HepG2 (cell line): ENCODE results near the gene PLAA. TPM values are rescaled to one million over a fixed set of nuclear protein-coding genes. Genes with fewer than 3 reads are reported as not detected.

ENCODE experiments used
- ATRX ChIP-seq: sonication (generic); formaldehyde crosslinking; IDR thresholded peaks from 2 replicates; pipeline ENCODE4 v1.4.0; 2020; ENCODE audit warnings: missing genetic modification reagents, borderline replicate concordance
- BRD4 ChIP-seq: sonication (generic); formaldehyde crosslinking; IDR thresholded peaks from 2 replicates; pipeline ENCODE4 v1.4.0; 2020; ENCODE audit warnings: missing genetic modification reagents
- CAMTA2 ChIP-seq: sonication (generic); formaldehyde crosslinking; IDR thresholded peaks from 2 replicates; pipeline ENCODE4 v1.4.0; 2020; ENCODE audit warnings: mild to moderate bottlenecking, missing genetic modification reagents, borderline replicate concordance
- DMAP1 ChIP-seq: IDR thresholded peaks from 2 replicates; pipeline ENCODE4 v1.6.1; 2016
- ELF1 ChIP-seq: sonication (generic); formaldehyde crosslinking; IDR thresholded peaks from 2 replicates; pipeline ENCODE4 v1.4.0; 2020; ENCODE audit warnings: missing genetic modification reagents
- HNF4A ChIP-seq: sonication (generic); formaldehyde crosslinking; IDR thresholded peaks from 2 replicates; pipeline ENCODE4 v1.4.0; 2020; ENCODE audit warnings: missing genetic modification reagents
- MXI1 ChIP-seq: IDR thresholded peaks from 3 replicates; pipeline ENCODE4 v1.6.1; 2012; ENCODE audit warnings: low read depth, low read length, inconsistent platforms, borderline replicate concordance
- NKX3-1 ChIP-seq: sonication (generic); formaldehyde crosslinking; IDR thresholded peaks from 2 replicates; pipeline ENCODE4 v1.5.0; 2020; ENCODE audit warnings: missing genetic modification reagents
- PHF20 ChIP-seq: sonication (generic); formaldehyde crosslinking; IDR thresholded peaks from 2 replicates; pipeline ENCODE4 v1.5.0; 2020; ENCODE audit warnings: mild to moderate bottlenecking, missing genetic modification reagents
- SNAPC2 ChIP-seq: sonication (generic); formaldehyde crosslinking; IDR thresholded peaks from 2 replicates; pipeline ENCODE4 v1.8.1; 2022; ENCODE audit warnings: mild to moderate bottlenecking, missing genetic modification reagents
- SP4 ChIP-seq: sonication (generic); formaldehyde crosslinking; IDR thresholded peaks from 2 replicates; pipeline ENCODE4 v1.8.1; 2023; ENCODE audit warnings: mild to moderate bottlenecking, missing genetic modification reagents
- ZNF296 ChIP-seq: sonication (generic); formaldehyde crosslinking; conservative IDR thresholded peaks from 2 replicates; pipeline ENCODE4 v1.5.0; 2020; ENCODE audit warnings: mild to moderate bottlenecking, missing genetic modification reagents
- ZNF3 ChIP-seq: IDR thresholded peaks from 2 replicates; pipeline ENCODE4 v1.7.0; 2017; ENCODE audit warnings: inconsistent platforms
- ZNF558 ChIP-seq: sonication (generic); formaldehyde crosslinking; IDR thresholded peaks from 2 replicates; pipeline ENCODE4 v1.9.0; 2022; ENCODE audit warnings: mild to moderate bottlenecking, missing genetic modification reagents, borderline replicate concordance
- ZNF609 ChIP-seq: sonication (generic); formaldehyde crosslinking; IDR thresholded peaks from 2 replicates; pipeline ENCODE4 v1.4.0; 2020; ENCODE audit warnings: mild to moderate bottlenecking, missing genetic modification reagents, borderline replicate concordance
- ZNF790 ChIP-seq: sonication (generic); formaldehyde crosslinking; IDR thresholded peaks from 2 replicates; pipeline ENCODE4 v1.8.0; 2022; ENCODE audit warnings: missing genetic modification reagents, mild to moderate bottlenecking, borderline replicate concordance
- ZNF879 ChIP-seq: sonication (generic); formaldehyde crosslinking; IDR thresholded peaks from 2 replicates; pipeline ENCODE4 v1.8.1; 2023; ENCODE audit warnings: missing genetic modification reagents
- polyA plus RNA-seq, 8 experiments: library from polyadenylated mRNA; depleted of rRNA in 3 of 8; stranded (reverse) in 7 of 8; unstranded in 1 of 8; fragments of >200 nt; fragmentation: Illumina TruSeq in 4 of 8; extraction: Trizol in 4 of 8; gene quantifications; 2 replicates each; pipeline versions ENCODE4 v1.2.1 to v1.2.3, GENCODE V29; 2011 to 2016; ENCODE audit warnings: low read depth in 4 of 8, missing spikeins in 1 of 8, mixed read lengths in 1 of 8; ENCODE audit not compliant: insufficient read depth in 1 of 8
- total RNA-seq, 5 experiments: library from RNA; depleted of rRNA; stranded (reverse); fragments of >200 nt; fragmentation: Illumina TruSeq; extraction: Trizol; gene quantifications; 2 replicates each; pipeline ENCODE4 v1.2.3, GENCODE V29; 2016; ENCODE audit warnings: low read depth in 1 of 5
- TF ChIP-seq, protein P1 (sequence below): sonication (generic); formaldehyde crosslinking; IDR thresholded peaks from 2 replicates; pipeline ENCODE4 v1.8.0; 2023; ENCODE audit warnings: mild to moderate bottlenecking, missing genetic modification reagents
- TF ChIP-seq, protein P2 (sequence below): sonication (generic); formaldehyde crosslinking; IDR thresholded peaks from 2 replicates; pipeline ENCODE4 v1.8.0; 2022; ENCODE audit warnings: missing genetic modification reagents, low read depth, mild to moderate bottlenecking, borderline replicate concordance
- TF ChIP-seq, protein P3 (sequence below): sonication (generic); formaldehyde crosslinking; IDR thresholded peaks from 2 replicates; pipeline ENCODE4 v1.4.0; 2020; ENCODE audit warnings: missing genetic modification reagents, mild to moderate bottlenecking, borderline replicate concordance
- TF ChIP-seq, protein P4 (sequence below): sonication (generic); formaldehyde crosslinking; IDR thresholded peaks from 2 replicates; pipeline ENCODE4 v1.8.1; 2023; ENCODE audit warnings: missing genetic modification reagents, mild to moderate bottlenecking, borderline replicate concordance

PLAA gene
- total and polyA plus RNA-seq, 2 of the 13 experiments (the other 11 are each of a cell fraction or from before 2014, with no cell fraction given) = 5.8 to 22.9 TPM

DNA sequence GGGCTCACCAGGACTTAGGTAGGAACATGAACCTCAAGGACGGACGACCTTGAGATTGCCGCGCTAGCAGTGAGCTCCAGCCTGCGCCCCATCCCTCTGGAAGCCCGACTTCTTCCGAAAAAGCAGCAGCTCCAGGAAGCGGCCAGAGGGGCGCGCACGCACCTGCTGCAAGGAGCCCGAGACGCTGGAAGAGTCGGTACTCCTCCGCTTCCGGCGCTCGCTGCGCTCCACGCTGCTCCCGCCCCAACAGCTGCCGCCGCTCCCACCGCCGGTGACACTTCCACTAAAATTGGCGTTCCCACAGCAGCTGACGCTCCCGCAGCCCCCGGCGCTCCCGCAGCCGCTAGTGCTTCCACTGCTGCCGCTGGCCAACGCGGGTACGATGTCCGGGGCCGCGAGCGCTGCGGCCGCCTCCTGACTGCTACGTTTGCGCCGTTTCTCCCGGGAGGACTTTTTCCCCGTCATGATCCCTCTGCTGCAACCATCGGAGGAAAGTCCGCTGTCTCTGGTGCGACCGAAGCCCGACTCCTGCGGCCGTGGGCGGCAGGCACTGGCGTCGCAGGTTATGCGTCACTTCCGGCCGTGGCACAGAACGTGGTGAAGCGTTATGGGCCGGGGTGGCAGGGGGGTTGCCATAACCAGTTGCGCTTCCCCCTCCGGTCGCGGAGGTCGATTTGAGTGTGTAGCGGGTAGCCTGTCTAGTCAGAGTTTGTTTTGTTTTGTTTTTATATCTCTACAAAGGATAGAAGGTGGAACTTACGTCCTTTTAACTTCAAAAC is 54.6 kb downstream of the PLAA start, which contains the start of gene CAAP1 (continued):
- TF ChIP-seq, protein P1, sequence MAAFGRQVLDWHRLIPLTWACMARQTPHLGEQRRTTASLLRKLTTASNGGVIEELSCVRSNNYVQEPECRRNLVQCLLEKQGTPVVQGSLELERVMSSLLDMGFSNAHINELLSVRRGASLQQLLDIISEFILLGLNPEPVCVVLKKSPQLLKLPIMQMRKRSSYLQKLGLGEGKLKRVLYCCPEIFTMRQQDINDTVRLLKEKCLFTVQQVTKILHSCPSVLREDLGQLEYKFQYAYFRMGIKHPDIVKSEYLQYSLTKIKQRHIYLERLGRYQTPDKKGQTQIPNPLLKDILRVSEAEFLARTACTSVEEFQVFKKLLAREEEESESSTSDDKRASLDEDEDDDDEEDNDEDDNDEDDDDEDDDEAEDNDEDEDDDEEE (CRISPR knock-in tag) = no peak
- TF ChIP-seq NKX3-1 (peak; percentile 30; the same call in 1 of the 2 replicates), ELF1 (CRISPR knock-in tag) (peak; percentile 71), ZNF609 (CRISPR knock-in tag) (0 out of 2 replicates have a peak, but pooled peaks have one; percentile 61), ZNF790 (0 out of 2 replicates have a peak, but pooled peaks have one; percentile 39), ATRX (CRISPR knock-in tag) (no peak), DMAP1 (CRISPR knock-in tag) (peak; percentile 98), MXI1 (peak; percentile 81; the same call in 1 of the 3 replicates), BRD4 (CRISPR knock-in tag) (peak; percentile 92), HNF4A (CRISPR knock-in tag) (no peak; the same call in 1 of the 2 replicates), ZNF558 (no peak), PHF20 (CRISPR knock-in tag) (peak; percentile 97), SP4 (CRISPR knock-in tag) (peak; percentile 85), ZNF879 (CRISPR knock-in tag) (peak; percentile 94), ZNF3 (peak; percentile 29; the same call in 1 of the 2 replicates), CAMTA2 (peak; percentile 59; the same call in 1 of the 2 replicates), SNAPC2 (CRISPR knock-in tag) (peak; percentile 79), ZNF296 (CRISPR knock-in tag) (no peak)
- TF ChIP-seq, protein P2, sequence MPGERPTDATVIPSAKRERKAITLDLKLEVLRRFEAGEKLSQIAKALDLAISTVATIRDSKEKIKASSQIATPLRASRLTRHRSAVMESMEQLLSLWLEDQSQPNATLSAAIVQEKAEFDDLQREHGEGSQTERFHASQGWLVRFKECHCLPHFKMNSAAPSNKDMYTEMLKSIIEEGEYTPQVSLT = no peak; the same call in 1 of the 2 replicates
- TF ChIP-seq, protein P3, sequence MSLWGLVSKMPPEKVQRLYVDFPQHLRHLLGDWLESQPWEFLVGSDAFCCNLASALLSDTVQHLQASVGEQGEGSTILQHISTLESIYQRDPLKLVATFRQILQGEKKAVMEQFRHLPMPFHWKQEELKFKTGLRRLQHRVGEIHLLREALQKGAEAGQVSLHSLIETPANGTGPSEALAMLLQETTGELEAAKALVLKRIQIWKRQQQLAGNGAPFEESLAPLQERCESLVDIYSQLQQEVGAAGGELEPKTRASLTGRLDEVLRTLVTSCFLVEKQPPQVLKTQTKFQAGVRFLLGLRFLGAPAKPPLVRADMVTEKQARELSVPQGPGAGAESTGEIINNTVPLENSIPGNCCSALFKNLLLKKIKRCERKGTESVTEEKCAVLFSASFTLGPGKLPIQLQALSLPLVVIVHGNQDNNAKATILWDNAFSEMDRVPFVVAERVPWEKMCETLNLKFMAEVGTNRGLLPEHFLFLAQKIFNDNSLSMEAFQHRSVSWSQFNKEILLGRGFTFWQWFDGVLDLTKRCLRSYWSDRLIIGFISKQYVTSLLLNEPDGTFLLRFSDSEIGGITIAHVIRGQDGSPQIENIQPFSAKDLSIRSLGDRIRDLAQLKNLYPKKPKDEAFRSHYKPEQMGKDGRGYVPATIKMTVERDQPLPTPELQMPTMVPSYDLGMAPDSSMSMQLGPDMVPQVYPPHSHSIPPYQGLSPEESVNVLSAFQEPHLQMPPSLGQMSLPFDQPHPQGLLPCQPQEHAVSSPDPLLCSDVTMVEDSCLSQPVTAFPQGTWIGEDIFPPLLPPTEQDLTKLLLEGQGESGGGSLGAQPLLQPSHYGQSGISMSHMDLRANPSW (CRISPR knock-in tag) = peak; percentile 36; the same call in 1 of the 2 replicates
- TF ChIP-seq, protein P4, sequence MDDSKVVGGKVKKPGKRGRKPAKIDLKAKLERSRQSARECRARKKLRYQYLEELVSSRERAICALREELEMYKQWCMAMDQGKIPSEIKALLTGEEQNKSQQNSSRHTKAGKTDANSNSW (CRISPR knock-in tag) = peak; percentile 86; the same call in 1 of the 2 replicates
